CD4-positive, alpha-beta T cell treated with Interferon gamma for 1 hour (primary cell): ENCODE data around the gene OPCML.

Experiments
- DNase-seq: peaks from one replicate; pipeline ENCODE4 v3.0.0-alpha.2; 2020

The OPCML gene

DNA sequence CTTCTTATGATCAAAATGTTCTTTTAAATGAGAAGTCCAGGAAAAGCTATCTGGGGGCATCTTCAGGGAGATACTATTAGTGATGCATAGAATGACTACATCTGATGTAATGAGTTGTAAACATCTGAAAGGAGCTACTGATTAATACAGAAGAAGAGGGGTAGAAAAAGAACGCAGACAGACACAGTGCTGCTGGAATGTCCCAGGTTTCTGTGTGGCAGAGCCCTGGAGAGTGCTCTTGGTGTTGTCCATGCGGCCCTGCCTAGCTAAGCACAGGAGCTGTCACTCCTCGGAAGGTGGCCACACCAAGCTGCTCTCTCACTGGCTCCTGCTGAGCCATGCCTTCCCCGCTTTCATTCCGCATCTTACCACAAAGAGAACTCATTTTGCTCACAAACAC lies 768.8 kb downstream of the OPCML start:
- no peak for DNase-seq

DNA sequence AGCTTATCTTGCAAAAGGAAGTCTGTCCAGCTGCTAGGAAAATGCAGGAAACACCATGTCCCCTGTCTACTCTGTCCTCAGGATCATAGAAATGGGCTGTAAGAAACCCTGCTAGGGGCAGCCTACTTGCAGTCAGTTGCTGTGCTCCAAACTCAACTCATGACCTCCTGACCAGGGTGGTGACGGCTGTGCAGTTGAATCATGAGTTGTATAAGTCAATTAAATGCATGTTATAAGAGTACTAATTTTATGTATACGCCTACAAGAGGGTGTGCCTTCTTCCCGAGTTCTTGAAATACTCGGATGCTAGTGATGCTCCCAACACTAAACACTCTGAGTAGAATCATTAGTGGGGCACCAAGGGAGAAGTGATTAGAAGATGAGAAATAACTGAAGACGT lies 776.4 kb downstream of the OPCML start:
- DNase-seq: no peak

DNA sequence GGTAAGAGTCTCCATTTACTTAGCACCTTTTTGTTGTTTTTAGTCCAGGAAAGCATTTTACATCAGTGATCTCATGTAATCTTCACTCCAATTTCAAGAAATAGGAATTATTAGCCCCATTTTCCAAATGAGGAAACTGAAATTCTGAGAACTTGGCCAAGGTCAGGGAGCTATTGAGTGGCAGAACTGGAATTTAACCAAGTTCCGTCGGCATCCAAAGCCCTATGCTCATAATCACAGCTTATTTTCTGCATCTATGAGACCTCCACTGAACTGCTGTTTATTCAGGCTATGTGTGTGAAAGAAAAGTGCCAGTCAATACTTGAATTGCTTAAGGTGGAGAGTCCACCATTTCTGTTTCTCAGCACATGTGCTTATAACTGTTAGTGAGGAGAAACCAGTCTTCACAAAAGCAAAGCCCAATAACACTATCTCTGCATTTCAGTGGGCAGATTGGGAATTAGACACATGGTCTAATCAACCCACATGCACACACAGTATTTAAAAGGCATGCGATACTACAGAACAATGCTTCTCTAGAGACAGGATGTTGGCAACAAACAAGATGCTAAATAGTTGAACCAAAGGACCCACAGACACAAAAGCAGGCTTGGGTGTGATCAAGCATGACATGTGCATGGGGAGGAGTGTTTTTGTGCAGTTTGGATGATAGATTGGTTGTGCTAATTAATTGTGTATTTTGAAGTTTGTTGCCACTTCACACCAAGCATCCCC lies 780.6 kb downstream of the OPCML start:
- no peak for DNase-seq

DNA sequence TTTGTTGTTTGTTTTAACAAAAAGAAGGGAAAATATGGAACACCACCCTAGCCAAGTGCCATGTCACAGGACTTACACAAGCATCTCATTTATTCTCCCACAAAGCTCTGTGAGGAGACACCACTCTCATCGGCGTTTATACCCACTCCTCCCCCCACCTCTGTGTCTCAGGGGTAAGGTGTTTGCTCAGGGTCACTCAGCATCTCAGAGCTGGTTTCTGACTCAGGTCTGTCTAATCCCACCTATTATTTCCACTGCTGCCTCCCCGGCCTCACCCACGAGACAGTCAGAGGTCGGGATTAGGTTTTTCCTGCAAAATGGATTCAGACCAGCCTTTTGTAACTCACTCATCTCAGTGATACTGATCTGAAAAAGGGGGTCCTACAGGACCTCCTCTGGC lies 786.0 kb downstream of the OPCML start:
- DNase-seq: no peak

DNA sequence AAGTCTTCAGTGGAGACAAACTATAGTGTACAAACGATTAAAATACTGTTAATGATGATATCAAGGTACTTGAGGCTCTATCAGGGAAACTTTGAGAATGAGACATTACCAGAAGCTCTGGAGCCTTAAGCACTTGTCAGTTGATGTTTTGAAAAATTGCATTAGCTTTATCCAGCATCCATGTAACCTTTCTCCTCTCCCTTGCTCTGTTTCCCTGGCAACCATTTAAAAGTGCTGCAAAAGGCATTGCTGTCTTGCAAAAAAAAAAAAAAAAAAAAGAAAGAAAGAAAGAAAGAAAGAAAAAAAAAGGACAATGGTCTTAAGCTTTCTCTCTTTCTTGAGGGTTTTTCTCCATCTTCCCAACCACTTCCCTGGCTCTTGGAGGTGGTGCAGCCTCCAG lies 787.0 kb downstream of the OPCML start:
- no peak for DNase-seq

DNA sequence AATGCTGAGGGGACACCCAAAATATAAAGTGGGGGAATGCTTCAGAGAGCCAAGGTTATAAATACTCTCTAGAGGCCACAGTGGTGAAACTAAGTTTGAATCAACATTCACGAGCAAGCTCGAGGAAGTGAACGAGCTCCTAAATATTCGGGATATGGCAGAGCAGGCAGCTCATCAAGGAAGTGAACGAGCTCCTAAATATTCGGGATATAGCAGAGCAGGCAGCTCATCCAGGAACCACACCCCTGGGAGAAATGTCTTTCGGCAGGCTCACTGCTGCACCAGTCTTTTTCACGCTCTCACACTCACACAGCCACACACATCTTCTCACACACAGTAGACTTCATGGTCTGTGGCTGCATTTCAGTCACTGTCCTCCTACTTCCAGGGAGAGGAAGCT lies 787.5 kb downstream of the OPCML start:
- no peak for DNase-seq

DNA sequence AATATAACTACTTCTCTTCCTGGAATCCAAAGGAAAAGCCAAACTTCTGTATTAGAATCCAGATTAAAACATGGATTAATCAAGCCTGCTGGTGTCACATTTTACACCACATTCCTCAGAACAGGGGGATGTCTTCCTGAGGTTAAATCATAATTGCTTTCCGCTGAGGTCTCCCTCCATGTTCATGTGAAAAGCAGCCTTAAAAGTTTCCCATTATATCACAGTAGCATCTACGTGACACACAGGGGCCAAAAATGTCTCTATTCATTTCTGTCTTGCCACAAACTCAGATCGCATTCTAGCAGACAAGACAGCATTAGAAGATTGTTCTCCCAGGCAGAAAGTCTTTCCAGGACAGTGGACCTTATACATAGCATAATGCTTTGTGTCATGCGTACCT lies 788.7 kb downstream of the OPCML start:
- no peak for DNase-seq

DNA sequence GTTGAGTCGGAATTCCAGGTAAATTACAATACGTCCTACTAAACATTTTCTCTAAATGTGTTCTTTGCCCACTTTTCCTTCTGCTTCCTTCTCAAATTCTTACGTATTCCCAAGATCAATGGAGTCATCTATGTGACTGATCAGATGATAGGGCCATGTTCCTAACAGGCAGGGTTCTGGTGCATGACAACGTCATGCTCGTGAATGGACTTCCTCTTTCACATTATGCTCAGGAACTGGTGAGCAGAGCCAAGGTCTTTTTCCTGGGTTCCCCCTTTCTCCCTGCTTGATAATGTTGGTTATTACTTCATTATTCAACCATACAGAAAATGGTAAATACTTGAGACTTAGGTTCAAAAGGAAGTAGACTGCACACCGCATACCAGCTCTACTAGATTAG lies 789.4 kb downstream of the OPCML start:
- no peak for DNase-seq

DNA sequence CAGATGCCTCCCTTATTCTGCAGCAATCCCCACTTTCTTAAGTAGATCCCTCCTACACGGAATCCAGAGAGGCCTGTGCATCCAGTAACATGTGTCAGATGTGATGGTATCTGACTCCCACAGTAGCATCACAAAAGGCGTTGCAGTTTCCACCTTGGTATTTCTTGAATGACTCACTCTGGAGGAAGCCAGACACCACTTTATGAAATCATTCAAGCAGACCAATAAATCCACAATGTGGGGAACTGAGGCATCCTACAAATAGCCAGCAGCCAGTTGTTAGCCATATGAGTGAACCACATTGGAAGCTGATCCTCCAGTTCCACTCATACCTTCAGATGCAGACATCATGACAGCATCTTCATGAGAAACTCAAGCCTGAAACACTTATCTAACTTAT lies 798.1 kb downstream of the OPCML start:
- no peak for DNase-seq

DNA sequence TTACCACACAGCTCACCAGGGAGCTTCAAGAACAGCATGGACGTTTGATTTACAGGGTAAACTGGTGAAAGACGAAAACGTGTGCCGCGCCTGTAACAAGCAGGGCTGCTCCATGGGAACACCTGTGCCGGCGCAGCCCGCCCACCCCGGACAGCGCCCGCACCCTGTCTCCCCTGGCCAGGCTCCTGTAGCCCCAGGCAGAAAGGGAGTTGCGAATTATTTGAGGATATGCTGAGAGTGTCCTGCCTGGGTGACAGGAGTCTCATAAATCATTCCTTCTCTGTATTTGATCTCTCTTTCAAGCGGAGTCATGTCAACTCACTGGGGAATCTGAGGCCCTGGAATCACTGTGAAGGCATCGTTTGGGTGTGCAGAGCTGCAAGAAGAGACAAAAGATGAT lies 804.3 kb downstream of the OPCML start:
- no peak for DNase-seq

DNA sequence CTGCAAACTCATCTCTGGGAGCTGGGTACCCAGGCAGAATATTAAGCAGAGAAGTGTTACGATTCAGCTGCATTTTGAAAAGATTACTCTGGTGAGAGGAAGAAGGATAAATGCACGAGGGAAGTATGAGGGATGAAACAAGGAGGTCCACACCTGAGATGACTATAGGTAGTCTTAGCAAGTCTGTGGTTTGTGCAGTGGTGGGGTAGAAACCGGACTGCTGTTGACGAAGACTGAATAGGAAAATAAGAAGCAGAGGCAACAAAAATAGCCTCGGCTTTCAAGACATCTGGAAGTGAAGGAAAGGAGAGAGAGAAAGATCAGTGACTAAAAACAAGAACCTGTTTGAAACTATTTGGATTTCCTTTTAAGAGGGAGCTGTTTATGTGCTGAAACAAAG lies 810.8 kb downstream of the OPCML start:
- DNase-seq: no peak

DNA sequence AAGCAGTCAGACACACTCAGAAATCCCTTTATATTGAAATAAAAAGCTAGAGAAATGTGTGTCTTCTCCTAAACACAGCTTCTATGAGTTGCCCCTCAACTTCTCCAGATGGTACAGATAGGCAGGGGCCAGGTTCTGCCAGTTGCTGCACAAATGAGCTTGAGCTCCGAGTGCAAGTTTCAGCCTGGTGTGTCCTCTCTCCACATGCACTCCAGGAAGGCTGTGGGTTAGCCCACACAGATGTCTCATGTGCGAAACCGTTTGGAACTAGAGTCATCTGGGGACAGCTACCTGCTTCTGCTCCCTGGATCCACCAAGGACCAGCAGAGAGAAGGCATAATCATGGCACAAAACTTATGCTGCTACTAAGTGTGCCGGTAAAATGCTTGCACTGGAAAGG lies 812.6 kb downstream of the OPCML start:
- DNase-seq: no peak

DNA sequence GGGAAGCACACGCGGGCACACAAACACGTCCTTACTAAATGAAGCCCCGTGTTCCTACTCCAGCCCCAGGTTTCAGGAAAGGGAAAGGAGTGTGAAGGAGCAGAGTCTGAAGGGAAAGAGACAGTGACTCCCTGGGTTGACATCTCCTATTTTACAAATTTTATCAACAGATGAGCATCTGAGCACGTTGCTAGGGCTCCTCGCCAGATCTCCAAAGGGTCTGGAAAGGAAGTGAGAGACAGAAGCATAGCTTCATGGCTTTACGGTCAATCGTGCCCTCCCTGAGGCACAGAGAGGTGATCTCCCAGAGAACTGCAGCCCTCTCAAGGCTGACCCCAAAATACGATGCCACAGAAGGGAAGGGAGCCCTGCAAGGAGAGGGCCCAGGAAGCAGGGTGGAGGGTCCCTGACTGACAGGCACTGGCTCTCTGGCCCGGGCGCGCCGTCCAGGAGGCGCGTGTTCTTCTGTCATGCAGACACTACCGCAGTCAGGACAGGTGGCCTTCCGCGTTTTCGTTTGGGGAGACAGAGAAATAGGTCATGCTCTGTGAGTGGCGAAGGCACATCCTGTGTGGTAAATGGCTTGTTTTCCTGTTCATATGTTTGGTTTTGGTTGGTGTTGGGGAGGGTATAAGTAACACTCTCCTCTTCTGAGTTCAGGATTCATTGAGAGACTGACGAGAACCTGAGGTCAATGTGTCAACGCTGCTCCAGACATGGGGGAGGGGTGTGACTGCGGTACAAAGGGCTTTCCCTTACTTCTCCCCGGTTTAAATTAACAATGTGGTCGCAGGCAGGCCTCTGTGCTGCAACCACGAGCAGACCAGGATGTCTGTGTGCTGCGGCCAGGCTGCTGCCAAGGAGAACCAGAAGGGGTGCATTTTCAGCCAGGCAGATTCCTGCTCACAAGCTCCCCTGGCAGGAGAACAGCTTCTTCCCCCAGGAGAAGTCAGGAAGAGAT lies 813.3 kb downstream of the OPCML start:
- DNase-seq: peak; percentile 27

DNA sequence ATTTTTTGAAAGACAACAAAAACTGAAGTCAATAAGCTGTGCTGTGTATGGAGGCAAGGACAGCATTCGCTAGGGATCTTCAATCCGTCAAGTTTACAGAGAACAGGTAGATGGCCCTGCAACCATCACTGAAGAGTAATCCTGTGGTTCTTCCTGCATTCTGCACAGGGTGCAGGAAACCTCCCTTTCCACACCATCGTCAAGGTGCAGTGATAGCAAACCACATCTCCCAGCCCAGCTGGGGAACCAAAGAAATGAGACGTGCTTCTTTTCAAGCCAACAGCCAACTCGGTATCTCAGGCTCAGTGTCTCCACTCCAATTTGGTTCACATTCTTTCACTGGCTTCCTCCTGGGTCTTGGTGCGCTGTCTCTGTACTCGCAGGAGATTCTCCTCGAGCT lies 814.5 kb downstream of the OPCML start:
- DNase-seq: no peak

DNA sequence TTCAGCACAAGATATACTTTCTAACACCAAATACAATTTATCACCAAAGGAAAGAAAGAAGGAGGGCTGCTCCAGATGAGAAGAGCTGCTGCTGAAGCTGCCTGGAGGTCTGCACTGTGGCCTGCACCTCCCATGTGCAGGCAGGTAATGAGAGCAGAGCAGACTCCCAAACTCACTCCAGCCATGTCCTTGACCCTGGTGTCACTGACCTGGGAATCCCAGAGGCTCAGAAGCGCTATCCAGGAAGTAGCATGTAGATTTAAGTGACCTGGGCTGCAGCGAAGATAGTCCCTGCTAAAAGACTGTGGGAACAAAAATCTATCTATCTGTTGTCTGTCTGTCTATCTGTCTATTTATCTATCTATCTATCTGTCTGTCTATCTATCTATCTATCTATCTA lies 816.3 kb downstream of the OPCML start:
- no peak for DNase-seq

DNA sequence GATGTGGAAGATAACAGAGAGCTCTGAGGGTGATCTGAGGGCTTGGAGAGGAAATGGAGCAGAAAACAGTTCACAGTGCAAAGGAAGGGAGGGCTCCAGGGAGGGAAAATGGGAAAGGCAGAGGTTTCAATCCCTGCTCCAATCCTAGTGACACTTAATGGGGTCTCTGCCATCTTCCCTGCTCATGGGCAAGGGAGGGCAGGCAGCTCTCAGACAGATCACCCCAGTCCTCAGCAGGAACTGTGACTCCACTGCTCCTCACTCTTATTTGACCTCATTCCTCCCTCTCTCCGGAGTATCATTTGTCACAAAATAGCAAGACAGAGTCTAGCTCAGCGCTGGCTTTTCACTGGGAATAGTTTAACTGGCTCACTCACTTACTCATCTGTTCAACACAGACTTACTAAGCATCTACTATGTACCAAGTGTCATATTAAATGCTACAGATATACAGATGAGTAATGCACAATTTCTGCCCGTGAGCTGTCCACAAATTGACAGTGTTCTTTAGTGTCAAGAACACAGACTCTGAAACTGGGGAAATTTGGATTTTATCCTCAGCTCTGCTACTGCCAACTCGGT lies 817.4 kb downstream of the OPCML start:
- no peak for DNase-seq

DNA sequence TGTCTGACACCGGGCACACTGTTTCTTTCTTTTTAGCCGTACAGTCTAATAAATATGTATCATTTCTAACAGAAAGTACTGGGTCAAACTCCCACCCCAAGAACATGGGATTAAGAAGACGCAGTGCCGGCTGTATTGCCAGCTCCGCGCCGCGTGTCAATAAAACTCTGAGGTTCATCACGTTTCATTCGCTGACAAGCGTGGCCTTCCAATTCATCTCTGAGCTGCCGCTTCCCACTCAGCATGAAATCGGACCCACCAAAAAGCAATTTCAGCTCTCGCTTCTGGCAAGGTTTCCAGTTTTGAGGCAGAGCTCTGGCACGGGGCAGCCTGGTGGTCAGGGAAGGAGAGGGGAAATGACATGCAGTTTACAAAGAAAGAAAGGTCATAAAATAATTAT lies 819.8 kb downstream of the OPCML start:
- no peak for DNase-seq

DNA sequence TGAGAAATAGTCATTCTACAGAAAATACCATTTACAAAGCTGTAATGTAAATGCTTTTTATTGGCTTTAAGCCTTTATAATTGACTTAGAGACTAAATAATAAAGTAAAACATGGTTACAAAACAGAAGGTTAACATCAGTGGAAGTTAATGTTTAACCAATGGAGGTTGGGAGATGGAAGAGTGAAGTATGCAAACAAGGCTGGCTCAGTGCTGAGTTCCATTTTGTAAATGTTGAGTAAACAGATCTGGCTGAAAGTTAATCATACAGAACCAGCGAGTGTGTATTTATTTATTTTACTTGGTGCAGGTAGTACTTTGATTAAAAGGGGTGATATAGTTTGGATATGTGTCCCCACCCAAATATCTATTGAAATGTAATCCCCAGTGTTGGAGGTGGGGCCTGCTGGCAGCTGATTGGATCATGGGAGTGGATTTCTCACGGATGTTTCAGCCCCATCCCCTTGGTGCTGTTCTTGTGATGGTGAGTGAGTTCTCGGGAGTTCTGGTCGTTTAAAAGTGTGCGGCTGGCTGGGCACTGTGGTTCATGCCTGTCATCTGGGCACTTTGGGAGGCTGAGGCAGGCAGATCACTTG lies 827.4 kb downstream of the OPCML start:
- DNase-seq: no peak

DNA sequence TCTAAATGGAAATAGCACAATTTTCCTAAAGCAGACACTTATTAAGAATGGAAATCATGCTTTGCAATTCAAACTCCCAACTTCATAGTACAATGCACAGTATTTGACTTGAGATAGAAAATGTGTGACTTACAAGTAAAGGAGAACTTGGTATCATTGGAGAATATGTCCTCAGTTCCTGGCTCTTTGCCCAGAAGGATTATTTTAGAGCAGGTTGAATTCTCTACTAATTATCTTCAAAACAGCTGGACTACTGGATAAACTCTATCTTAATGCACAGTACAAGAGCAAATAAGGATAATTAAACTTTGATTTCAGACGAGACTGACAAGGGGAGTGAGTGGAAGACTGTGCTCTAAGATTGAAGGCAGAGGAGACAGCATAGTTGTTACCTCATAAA lies 839.4 kb downstream of the OPCML start:
- DNase-seq: no peak

DNA sequence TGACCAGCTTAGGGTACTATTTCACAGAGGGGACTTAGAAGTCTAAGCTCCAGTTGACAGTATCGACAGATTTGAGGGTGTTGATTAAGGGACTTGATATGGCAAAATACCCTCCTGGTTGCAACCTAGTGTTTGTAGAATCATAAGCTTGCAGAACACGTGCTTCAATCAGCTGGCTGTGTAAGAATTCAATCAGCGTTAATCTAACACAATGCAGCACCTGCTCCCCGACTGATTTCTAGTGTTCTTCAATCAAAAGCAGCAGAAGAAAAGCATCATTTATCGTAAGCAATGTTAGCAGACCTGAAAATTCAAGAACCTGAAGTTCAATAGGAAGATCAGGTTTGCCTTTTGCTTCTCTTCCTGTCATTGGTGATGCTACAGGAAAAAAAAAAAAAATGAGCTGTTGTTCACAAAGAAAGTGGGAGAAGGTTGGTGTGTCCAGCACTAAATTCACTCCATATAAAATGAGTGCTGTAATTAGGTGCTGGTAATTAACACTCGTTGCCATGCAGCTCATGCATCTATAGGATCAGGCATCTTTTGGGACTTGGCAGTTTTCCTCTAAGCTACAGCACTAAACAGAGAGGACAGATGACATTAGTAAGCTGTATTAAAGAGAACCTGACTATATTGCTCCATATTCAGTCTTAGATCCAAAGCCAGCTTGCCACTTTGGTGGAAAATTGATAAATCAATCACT lies 840.3 kb downstream of the OPCML start:
- DNase-seq: no peak

DNA sequence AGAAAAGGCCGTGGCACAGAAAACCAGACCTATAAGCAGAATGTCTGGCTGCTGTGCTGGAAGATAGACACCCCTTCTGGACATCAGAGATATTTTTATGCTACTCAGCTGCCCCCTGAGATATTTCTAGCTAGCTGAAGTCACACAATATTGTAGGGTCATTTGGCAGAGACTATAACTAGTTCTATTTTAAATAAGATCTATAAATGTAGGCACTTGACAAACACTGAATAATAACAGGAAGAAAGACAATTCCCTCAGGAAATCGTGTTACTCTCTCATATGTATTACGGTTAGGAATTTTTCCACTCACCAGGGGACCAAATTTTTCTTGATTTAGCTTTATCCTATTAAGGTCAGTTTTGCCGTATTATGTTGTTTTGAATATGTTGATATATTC lies 845.4 kb downstream of the OPCML start:
- DNase-seq: no peak

DNA sequence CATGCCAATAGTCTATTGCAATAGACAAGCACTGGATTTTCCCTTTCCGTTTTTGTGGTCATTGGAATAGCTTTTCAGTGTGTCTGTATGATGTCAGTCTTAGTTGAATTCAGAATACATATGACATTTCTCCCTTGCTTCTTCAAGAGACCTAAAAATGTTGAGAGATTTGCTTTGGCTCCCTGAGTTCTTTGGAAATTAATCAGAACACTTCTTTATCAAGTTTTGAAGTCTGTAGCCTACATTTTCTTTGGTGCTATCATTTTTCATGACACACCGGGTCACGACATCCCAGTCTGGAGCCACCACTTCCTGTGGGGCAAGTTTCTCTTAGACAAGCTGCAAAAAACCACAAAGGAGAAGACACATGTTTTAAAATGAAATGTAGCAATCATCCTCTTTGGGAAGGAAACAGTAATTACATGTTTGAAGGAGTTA lies 847.1 kb downstream of the OPCML start:
- DNase-seq: no peak

DNA sequence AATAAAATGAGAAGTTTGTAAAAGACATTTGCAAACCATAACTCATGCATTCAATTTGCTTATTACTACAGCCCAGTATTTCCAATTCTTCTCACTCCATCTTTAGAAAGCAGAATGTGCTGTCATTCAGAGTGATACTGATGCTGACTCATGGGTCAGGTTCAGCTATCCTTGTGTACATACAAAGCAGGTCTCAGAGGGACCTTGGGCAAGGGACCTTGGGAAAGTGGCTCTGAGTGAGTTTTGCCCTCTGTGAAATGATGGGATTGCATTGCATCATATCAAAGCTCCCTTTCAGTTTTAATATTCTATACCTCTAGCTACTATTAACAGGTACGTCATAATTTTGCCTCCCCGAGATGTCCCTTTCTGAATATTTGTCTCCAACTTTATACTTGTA lies 848.7 kb downstream of the OPCML start:
- no peak for DNase-seq
